ENCODE data around the gene FBXO48.

The FBXO48 gene

GRCh38 chr2:68418855-68419254 lies 48.2 kb downstream of the FBXO48 start:
- no peak for DNase-seq (ENCODE audit: low read depth, low spot score)
- no peak overlapping the region for H3K4me3 ChIP-seq (ENCODE audit: low read length)

DNA sequence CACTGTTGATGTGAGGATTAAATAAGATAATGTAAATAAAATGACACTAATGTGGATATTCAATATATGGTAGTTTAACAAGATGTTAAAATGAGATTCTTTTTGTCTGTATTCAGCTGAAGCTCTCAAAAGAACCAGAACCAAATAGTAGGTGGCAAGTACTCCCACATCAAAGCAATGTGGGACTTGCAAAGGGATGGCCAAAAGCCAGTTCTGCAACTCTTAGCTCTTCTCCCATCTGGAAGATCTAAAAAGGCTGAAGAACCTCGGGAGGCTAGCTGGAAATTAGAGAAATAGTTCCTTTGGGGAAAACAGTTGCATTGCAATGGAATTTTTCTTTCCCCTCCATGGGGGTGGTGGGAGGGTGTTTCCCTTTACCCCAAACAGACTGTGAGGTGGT lies 48.7 kb downstream of the FBXO48 start:
- DNase-seq (ENCODE audit: low read depth, low spot score) = no peak
- no peak overlapping the region for H3K4me3 ChIP-seq (ENCODE audit: low read length)

GRCh38 chr2:68417926-68418325 lies 49.2 kb downstream of the FBXO48 start:
- no peak for DNase-seq (ENCODE audit: low read depth, low spot score)
- H3K4me3 ChIP-seq (ENCODE audit: low read length) = no peak overlapping the region

DNA sequence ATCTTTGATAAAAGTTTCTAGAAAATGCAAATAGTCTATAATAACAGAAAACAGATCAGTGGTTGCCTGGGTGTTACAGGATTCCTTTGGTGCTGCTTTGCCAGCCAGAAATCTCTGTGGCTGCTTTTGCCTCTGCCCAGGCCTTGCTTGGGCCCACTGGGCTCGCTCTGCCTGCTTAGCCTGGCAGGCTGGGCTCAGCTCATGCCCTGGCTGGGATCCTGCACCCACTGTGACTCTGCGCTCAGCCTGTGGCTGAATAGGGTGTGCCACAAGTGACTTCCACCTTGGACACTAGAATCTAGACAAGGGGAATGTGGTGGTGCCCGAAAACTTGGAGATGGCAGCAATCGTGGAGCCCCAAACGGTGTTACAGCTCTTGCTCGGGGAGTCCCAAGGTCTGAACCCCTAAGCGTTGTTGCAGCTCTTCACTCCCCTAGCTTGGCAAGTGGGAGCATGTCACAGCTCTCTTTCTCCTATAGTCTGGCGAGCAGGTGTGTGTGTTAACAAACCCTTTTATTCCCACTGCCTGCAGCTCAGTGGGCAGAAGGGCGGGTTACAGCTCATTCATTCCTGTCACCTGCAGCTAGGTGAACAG lies 50.9 kb downstream of the FBXO48 start:
- DNase-seq (ENCODE audit: low read depth, low spot score) = no peak
- H3K4me3 ChIP-seq (ENCODE audit: low read length) = no peak overlapping the region

- DNase-seq (ENCODE audit: low read depth, low spot score) = no peak
These were observed 51.6 kb downstream of the FBXO48 start for GRCh38 chr2:68415521-68415920.

DNA sequence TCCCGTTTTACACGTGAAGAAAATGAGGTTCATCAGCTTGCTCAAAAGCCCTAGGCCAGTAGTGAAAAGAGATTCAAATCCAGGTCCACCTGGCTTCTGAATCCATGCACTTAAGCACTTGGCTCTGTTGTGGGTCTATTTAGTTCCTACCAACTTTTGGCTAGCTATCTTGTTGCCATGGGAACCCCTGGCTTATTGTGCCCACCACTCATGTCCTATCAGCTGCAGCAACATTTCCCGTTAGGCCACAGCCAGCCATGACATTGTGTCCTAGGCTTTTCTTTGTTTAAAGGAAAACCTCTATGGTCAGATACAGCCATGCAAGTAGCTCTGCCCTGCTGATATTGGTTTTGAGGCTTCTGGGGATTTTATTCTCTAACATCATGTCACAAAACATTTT lies 52.2 kb downstream of the FBXO48 start:
- DNase-seq (ENCODE audit: low read depth, low spot score) = no peak
- no peak overlapping the region for H3K4me3 ChIP-seq (ENCODE audit: low read length)

More at GRCh38 chr2:68415521-68415920, 51.6 kb downstream of the FBXO48 start:
- no peak overlapping the region for H3K4me3 ChIP-seq (ENCODE audit: low read length)

- H3K4me3 ChIP-seq (ENCODE audit: low read length) = no peak overlapping the region
- DNase-seq (ENCODE audit: low read depth, low spot score) = no peak
These were observed 52.6 kb downstream of the FBXO48 start for GRCh38 chr2:68414452-68414851.

DNA sequence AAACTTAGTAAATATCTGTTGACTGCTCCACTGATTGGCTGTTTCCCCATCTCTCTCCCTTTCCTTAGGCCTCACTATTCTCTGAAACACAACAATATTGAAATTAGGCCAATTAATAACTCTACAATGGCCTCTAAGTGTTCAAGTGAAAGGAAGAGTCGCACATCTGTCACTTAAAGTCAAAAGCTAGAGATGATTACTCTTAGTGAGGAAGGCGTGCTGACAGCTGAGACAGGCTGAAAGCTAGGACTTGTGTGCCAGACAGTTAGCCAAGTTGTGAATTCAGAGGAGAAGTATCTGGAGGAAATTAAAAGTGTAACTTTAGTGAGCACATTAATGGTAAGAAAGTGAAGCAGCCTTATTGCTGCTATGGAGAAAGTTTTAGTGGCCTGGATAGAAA lies 53.6 kb downstream of the FBXO48 start:
- no peak for DNase-seq (ENCODE audit: low read depth, low spot score)
- H3K4me3 ChIP-seq (ENCODE audit: low read length) = no peak overlapping the region

DNA sequence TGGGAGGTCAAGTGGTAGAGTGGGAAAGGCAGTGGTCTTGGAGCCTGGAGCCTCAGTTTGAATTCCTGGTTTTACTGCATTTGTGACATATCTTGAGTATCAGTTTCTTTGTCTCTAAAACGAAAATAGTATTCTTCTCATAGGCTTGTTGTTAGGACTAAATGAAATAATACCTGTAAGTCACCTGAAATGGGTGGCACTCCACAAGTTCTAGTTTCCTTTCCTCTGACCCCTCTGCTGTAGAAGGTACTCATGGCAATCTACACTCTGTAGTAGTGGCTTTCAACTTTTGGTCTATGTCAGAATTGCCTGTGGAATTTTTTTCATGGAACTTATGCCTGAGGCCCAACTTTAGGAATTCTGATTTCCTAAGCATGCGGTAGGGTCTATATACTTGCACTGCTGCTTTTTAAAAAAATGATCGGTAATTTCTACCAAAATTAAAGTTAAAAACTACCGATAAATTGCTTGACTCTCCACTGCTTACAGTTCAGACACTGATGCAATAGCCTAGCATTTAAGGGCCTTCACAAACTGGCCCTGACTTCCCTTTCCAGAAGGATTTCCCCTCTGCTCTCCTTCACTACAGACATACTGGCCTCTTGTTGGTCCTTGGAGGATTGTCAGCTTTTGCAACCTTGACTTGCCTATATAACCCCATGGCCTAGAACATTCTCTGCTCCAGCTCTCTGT lies 54.8 kb downstream of the FBXO48 start:
- H3K4me3 ChIP-seq (ENCODE audit: low read length) = no peak overlapping the region
- DNase-seq (ENCODE audit: low read depth, low spot score) = no peak

DNA sequence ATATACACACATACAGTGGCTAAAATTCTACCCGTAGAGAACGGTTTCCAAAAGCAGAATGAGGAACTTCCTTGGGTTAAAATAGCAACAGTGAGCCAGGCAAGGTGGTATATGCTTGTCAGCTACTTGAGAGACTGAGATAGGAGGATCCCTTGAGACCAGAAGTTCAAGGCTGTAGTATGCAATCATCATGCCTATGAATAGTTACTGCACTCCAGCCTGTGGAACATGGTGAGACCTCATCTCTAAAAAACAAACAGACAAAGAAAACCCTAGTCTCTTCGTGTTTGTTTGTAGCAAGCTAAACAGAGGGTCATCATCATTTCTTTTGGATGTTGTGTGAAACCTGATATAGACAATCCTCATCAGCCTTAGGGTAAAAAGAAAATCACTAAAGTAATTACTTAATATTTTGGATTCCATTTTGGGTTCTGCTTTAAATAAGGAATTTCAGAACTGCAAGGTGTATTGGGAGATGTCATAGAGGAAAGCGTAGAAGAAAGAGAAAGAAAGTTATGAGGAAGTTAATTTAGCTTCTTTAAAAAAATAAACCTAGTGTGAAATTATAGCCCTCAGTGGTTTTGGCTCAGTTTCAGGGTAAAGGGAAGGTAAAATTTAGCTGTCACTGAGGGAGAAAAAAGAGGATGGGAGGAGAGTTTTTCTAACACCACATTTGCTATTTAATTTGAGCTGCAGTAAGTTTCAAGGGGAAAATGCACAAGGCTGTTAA lies 55.5 kb downstream of the FBXO48 start:
- DNase-seq (ENCODE audit: low read depth, low spot score) = no peak
- no peak overlapping the region for H3K4me3 ChIP-seq (ENCODE audit: low read length)

Measured in Jurkat, Clone E6-1 (cell line).